Measurements from ENCODE around the gene XRCC6.
A peak's percentile ranks its signal among the peaks of the same experiment; 100 is the strongest.
"Not testable (repeated sequence)": the region's sequence is repeated elsewhere in the genome, so short reads cannot be mapped to it uniquely, and the experiment has no call there.

XRCC6 gene

GRCh38 chr22:41587347-41587723 is 33.8 kb upstream of the XRCC6 start:
- H3K4me3 ChIP-seq (replicated peaks; ENCODE audit: low read depth, low read length), result no peak overlapping the region
- DNase-seq (ENCODE audit: low read depth), result no peak
- no peak for TF ChIP-seq CTCF (IDR thresholded peaks at IDR 0.05; ENCODE audit: low read length, missing control alignments)

GRCh38 chr22:41589391-41590241 is 31.5 kb upstream of the XRCC6 start, which contains the start of gene PMM1:
Gene PMM1, minus strand, starts transcription at chr22:41589840. Its CDS starts 35 bp downstream, at chr22:41589805.
- peak within 1 kb of the TSS; percentile 91 for H3K4me3 ChIP-seq (replicated peaks; ENCODE audit: low read depth, low read length)
- no peak for TF ChIP-seq CTCF (IDR thresholded peaks at IDR 0.05; ENCODE audit: low read length, missing control alignments)
- DNase-seq (ENCODE audit: low read depth), result peak; percentile 99

GRCh38 chr22:41593336-41593960 is 27.6 kb upstream of the XRCC6 start:
- not testable (repeated sequence) for DNase-seq (ENCODE audit: low read depth); H3K4me3 ChIP-seq (replicated peaks; ENCODE audit: low read depth, low read length)

- no peak for DNase-seq (ENCODE audit: low read depth)
- TF ChIP-seq CTCF (IDR thresholded peaks at IDR 0.05; ENCODE audit: low read length, missing control alignments), result no peak
- no peak overlapping the region for H3K4me3 ChIP-seq (replicated peaks; ENCODE audit: low read depth, low read length)
These were observed 25.4 kb upstream of the XRCC6 start for GRCh38 chr22:41595703-41596102.

GRCh38 chr22:41596776-41597634 is 24.1 kb upstream of the XRCC6 start:
- peak; percentile 68 for DNase-seq (ENCODE audit: low read depth)
- no peak overlapping the region for H3K4me3 ChIP-seq (replicated peaks; ENCODE audit: low read depth, low read length)
- TF ChIP-seq CTCF (IDR thresholded peaks at IDR 0.05; ENCODE audit: low read length, missing control alignments), result peak; percentile 80

GRCh38 chr22:41597635-41597953 is 23.5 kb upstream of the XRCC6 start:
- H3K4me3 ChIP-seq (replicated peaks; ENCODE audit: low read depth, low read length), result no peak overlapping the region
- no peak for DNase-seq (ENCODE audit: low read depth)
- no peak for TF ChIP-seq CTCF (IDR thresholded peaks at IDR 0.05; ENCODE audit: low read length, missing control alignments)

- peak; percentile 77 for DNase-seq (ENCODE audit: low read depth)
- H3K4me3 ChIP-seq (replicated peaks; ENCODE audit: low read depth, low read length), result no peak overlapping the region
- TF ChIP-seq CTCF (IDR thresholded peaks at IDR 0.05; ENCODE audit: low read length, missing control alignments), result peak; percentile 29
These were observed 23.0 kb upstream of the XRCC6 start for GRCh38 chr22:41598081-41598480.

All from fibroblast of pulmonary artery (primary cell).